Spleen (tissue), 7 donors: Measurements from ENCODE around the gene KCNH8.

Experiments used
- POLR2A ChIP-seq, 3 donors: fragments of 450-650 bp; IDR thresholded peaks; one replicate each; pipeline ENCODE4 v1.5.1; 2017; ENCODE audit warnings: antibody characterized with exemption in 3 of 3, mild to moderate bottlenecking in 1 of 3
- TF ChIP-seq, protein P1 (sequence below), 11 experiments: fragments of 200-600 bp in 7 of 11; fragments of 450-650 bp in 4 of 11; sonication (generic) in 4 of 11; IDR thresholded peaks in 8 of 11; conservative IDR thresholded peaks in 3 of 11; 1 replicate in 7 of 11; 2 replicates in 4 of 11; pipeline versions ENCODE4 v1.4.0 to v1.8.0; 2016 to 2021; ENCODE audit warnings: antibody characterized with exemption in 11 of 11, inconsistent platforms in 4 of 11, mild to moderate bottlenecking in 1 of 11
- donor health status: DM: no; HTN: no; CAD: no; lungs with moderate emphysema.
- donor health status: DM: no; HTN: no; CAD: no.
- donor health status: DM: no; HTN: no; CAD: no.

- TF ChIP-seq POLR2A (IDR thresholded peaks at IDR 0.05): no peak
- TF ChIP-seq, protein P1, sequence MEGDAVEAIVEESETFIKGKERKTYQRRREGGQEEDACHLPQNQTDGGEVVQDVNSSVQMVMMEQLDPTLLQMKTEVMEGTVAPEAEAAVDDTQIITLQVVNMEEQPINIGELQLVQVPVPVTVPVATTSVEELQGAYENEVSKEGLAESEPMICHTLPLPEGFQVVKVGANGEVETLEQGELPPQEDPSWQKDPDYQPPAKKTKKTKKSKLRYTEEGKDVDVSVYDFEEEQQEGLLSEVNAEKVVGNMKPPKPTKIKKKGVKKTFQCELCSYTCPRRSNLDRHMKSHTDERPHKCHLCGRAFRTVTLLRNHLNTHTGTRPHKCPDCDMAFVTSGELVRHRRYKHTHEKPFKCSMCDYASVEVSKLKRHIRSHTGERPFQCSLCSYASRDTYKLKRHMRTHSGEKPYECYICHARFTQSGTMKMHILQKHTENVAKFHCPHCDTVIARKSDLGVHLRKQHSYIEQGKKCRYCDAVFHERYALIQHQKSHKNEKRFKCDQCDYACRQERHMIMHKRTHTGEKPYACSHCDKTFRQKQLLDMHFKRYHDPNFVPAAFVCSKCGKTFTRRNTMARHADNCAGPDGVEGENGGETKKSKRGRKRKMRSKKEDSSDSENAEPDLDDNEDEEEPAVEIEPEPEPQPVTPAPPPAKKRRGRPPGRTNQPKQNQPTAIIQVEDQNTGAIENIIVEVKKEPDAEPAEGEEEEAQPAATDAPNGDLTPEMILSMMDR (IDR thresholded peaks at IDR 0.05 in 8 of 11, conservative IDR thresholded peaks at IDR 0.05 in 3 of 11): no peak
Observed at GRCh38 chr3:19220311-19220710, 72.0 kb downstream of the KCNH8 start.
